Right atrium auricular region (tissue), 2 donors: Measurements from ENCODE around the gene EP300. TPM values are rescaled to one million over a fixed set of nuclear protein-coding genes. Genes with fewer than 3 reads are reported as not detected.

Experiments used
- DNase-seq: peaks from one replicate; pipeline ENCODE4 v3.0.0-alpha.2; 2019; ENCODE audit warnings: low spot score
- H3K27ac ChIP-seq, 2 donors: fragments of 200-600 bp; sonication (generic); 1 replicate in 1 of 2; 2 replicates in 1 of 2; pipeline ENCODE4 v1.5.1; 2016 to 2019
- H3K27me3 ChIP-seq, 2 donors: fragments of 200-600 bp; sonication (generic); one replicate each; pipeline versions ENCODE4 v1.5.1 to v1.6.0; 2017 to 2019
- H3K36me3 ChIP-seq: fragments of 200-600 bp; sonication (generic); one replicate; pipeline ENCODE4 v1.5.1; 2016
- H3K4me1 ChIP-seq, 2 donors: fragments of 200-600 bp; sonication (generic); one replicate each; pipeline versions ENCODE4 v1.5.1 to v1.6.0; 2017 to 2019
- H3K4me3 ChIP-seq, 2 donors: fragments of 200-600 bp; sonication (generic); 1 replicate in 1 of 2; 2 replicates in 1 of 2; pipeline ENCODE4 v1.5.1; 2017 to 2019; ENCODE audit warnings: mild to moderate bottlenecking in 1 of 2, moderate library complexity in 1 of 2
- H3K9me3 ChIP-seq, 2 donors: fragments of 200-600 bp; sonication (generic); one replicate each; pipeline ENCODE4 v1.5.1; 2019
- CTCF ChIP-seq, 2 donors: fragments of 200-600 bp; sonication (generic); IDR thresholded peaks; one replicate each; pipeline ENCODE4 v1.5.1; 2019; ENCODE audit warnings: antibody characterized with exemption in 2 of 2
- total RNA-seq, 2 donors: library from RNA; depleted of rRNA; stranded (reverse); fragments of >200 nt; gene quantifications; one replicate each; pipeline ENCODE4 v1.1.0, GENCODE V29; 2016

EP300 gene
- total RNA-seq, 2 donors from 2014 or later = 28.0 to 41.7 TPM

GRCh38 chr22:41110968-41111367 is 18.6 kb downstream of the EP300 start:
- Histone ChIP-seq H3K27me3 (no peaks in the 10 kb centered on the region), H3K36me3 (no peaks in the 10 kb centered on the region), H3K4me3 (no peak overlapping the region), H3K4me1 (peaks cover 0 to 24% of the 10 kb centered on the region in 2 donors), H3K9me3 (no peaks in the 10 kb centered on the region), H3K27ac (no peak overlapping the region)
- no peak for DNase-seq
- TF ChIP-seq CTCF (IDR thresholded peaks at IDR 0.05) = no peak

DNA sequence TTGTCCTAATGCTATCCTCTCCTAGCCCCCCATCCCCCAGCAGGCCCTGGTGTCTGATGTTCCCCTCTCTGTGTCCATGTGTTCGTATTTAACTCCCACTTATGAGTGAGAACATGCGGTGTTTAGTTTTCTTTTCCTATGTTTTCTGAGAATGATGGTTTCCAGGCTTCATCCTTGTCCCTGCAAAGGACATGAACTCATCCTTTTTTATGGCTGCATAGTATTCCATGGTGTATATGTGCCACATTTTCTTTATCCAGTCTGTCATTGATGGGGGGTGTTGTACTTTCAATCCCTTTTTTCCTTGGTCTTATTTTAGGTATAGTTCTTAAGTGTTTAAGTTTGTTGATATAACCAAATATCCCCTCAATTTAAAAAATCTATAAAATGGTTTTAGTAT is 23.9 kb downstream of the EP300 start:
- Histone ChIP-seq H3K4me1 (peaks cover 0 to 13% of the 10 kb centered on the region in 2 donors), H3K9me3 (no peaks in the 10 kb centered on the region), H3K27me3 (no peaks in the 10 kb centered on the region), H3K27ac (no peak overlapping the region), H3K4me3 (no peak overlapping the region), H3K36me3 (peaks cover 40% of the 10 kb centered on the region)
- DNase-seq = no peak
- TF ChIP-seq CTCF (IDR thresholded peaks at IDR 0.05) = no peak

DNA sequence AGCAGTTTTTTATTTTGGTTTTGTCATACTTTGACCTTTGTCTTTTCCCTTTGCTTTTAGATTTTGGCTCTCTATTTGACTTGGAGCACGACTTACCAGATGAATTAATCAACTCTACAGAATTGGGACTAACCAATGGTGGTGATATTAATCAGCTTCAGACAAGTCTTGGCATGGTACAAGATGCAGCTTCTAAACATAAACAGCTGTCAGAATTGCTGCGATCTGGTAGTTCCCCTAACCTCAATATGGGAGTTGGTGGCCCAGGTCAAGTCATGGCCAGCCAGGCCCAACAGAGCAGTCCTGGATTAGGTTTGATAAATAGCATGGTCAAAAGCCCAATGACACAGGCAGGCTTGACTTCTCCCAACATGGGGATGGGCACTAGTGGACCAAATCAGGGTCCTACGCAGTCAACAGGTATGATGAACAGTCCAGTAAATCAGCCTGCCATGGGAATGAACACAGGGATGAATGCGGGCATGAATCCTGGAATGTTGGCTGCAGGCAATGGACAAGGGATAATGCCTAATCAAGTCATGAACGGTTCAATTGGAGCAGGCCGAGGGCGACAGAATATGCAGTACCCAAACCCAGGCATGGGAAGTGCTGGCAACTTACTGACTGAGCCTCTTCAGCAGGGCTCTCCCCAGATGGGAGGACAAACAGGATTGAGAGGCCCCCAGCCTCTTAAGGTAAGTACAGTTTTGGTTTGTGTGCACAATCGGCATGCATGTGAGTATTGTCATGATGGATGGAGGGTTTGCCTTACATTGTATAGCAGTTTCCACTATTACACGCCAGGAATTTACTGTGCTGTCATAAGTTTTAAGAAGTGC is 25.0 kb downstream of the EP300 start:
- H3K27me3 ChIP-seq = no peaks in the 10 kb centered on the region
- no peak for DNase-seq
- H3K4me3 ChIP-seq = no peak overlapping the region
- H3K27ac ChIP-seq = no peak overlapping the region
- peaks cover 40% of the 10 kb centered on the region for H3K36me3 ChIP-seq
- H3K9me3 ChIP-seq = no peaks in the 10 kb centered on the region
- H3K4me1 ChIP-seq = peaks cover 0 to 13% of the 10 kb centered on the region in 2 donors
- TF ChIP-seq CTCF (IDR thresholded peaks at IDR 0.05) = no peak

GRCh38 chr22:41123151-41123550 is 30.8 kb downstream of the EP300 start:
- Histone ChIP-seq H3K27ac (no peak overlapping the region), H3K4me1 (no peaks in the 10 kb centered on the region), H3K4me3 (no peak overlapping the region), H3K27me3 (no peaks in the 10 kb centered on the region), H3K36me3 (peaks cover 55% of the 10 kb centered on the region), H3K9me3 (no peaks in the 10 kb centered on the region)
- DNase-seq = no peak
- no peak for TF ChIP-seq CTCF (IDR thresholded peaks at IDR 0.05)

DNA sequence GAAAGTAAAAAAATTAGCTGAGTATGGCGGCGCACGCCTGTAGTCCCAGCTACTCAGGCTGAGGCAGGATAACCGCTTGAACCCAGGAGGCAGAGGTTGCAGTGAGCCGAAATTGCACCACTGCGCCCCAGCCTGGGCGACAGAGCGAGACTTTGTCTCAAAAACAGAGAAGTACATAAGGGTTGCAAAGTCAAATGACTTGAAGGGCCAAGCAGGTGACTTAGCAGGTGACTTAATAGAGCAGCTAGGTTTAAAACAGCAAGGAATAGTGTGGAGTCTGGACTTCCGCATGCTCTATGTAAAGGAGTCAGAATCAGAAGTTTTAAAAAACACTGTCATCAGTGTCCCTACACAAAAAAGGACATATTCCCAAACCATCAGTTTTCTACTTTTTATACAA is 31.7 kb downstream of the EP300 start:
- Histone ChIP-seq H3K27me3 (no peaks in the 10 kb centered on the region), H3K9me3 (no peaks in the 10 kb centered on the region), H3K4me1 (no peaks in the 10 kb centered on the region), H3K36me3 (peaks cover 56% of the 10 kb centered on the region), H3K27ac (no peak overlapping the region), H3K4me3 (no peak overlapping the region)
- TF ChIP-seq CTCF (IDR thresholded peaks at IDR 0.05) = no peak
- DNase-seq = no peak

- no peak overlapping the region for H3K4me3 ChIP-seq
- no peak for DNase-seq
- H3K9me3 ChIP-seq = no peaks in the 10 kb centered on the region
- peaks cover 70% of the 10 kb centered on the region for H3K36me3 ChIP-seq
- H3K4me1 ChIP-seq = no peaks in the 10 kb centered on the region
- H3K27ac ChIP-seq = no peak overlapping the region
- TF ChIP-seq CTCF (IDR thresholded peaks at IDR 0.05) = no peak
- no peaks in the 10 kb centered on the region for H3K27me3 ChIP-seq
These were observed 35.1 kb downstream of the EP300 start for GRCh38 chr22:41127451-41127850.
